Measurements from ENCODE around the gene UBXN2A.
A peak's percentile ranks its signal among the peaks of the same experiment; 100 is the strongest.

UBXN2A gene, protein sequence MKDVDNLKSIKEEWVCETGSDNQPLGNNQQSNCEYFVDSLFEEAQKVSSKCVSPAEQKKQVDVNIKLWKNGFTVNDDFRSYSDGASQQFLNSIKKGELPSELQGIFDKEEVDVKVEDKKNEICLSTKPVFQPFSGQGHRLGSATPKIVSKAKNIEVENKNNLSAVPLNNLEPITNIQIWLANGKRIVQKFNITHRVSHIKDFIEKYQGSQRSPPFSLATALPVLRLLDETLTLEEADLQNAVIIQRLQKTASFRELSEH

DNA sequence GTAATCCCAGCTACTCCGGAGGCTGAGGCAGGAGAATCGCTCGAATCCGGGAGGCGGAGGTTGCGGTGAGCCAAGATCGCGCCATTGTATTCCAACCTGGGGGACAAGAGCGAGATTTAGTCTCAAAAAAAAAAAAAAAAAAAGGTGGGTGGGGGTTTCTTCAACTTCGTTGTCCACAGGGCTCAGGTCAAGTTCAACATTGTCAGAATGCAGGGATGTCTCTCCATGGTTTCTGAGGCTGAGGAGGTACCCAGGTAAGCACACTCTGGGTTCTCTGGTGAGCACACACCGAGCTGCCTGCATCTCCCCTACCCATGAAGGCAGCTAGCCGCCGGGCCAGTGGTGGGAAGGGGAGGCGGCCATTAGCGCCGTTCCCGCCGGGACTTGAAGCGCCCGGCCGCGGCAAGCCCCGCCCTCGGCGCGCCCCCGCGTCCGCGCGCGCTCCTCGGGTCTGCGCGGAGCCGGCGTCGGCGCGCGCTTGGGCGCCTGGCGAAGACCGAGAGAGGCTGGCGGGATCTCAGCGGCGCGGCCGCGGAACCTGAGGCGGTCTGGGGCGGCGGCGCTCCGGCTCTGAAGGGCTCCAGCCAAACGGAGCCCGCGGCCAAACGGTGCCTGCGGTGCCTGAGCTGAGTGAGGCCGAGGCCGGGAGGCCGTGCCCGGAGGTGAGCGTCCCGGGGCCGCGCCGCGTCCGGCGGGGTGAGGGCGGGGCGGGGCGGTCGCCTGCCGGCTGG, at the start of gene UBXN2A:
TSS of gene UBXN2A (plus strand) at position 477 of the 731 bp plus-strand sequence. CDS start 17,852 bp downstream, outside the sequence.
- DNase-seq, result peak; percentile 86

DNA sequence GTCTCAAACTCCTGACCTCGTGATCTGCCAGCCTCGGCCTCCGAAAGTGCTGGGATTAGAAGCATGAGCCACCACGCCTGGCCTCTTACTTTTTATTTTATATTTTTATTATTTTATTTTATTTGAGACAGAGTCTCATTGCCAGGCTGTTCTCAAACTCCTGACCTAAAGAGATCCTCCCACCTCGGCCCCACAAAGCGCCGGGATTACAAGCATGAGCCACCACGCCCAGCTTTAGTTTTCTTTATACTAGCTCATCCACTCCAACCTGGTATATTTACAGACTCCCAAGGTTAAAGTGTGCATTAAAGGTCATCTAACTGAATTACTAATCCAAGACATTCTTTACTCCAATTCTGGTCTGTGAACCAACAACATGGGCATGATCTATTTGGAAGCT, 40.1 kb upstream of the UBXN2A start:
- DNase-seq, result no peak

DNA sequence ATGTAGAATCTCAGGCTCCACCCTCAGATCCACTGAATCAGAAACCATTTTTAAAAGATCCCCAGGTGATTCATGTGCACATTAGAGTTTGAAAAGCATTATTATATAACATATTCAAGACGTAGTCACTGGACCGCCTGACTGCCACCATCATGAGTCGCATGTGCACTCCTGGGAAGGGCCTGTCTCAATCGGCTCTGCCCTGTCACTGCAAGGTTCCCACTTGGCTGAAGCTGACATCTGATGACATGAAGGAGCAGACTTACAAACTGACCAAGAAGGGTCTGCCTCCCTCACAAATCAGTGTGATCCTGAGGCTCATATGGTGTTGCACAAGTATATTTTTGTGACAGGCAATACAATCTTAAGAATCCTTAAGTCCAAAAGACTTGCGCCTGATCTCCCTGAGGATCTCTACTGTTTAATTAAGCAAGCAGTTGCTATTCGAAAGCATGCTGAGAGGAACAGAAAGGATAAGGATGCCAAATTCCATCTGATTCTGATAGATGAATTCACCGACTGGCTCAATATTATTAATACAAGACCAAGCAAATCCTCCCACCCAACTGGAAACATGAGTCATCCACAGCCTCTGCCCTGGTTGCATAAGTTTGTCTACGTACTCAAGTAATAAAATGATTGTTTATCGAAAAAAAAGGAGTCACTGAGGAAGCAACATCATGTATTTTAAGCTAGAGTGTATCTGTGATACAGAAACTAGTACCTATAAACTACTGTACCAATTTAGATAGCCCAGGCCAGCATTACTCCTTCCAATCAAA, 39.5 kb upstream of the UBXN2A start:
- DNase-seq, result peak; percentile 80

DNA sequence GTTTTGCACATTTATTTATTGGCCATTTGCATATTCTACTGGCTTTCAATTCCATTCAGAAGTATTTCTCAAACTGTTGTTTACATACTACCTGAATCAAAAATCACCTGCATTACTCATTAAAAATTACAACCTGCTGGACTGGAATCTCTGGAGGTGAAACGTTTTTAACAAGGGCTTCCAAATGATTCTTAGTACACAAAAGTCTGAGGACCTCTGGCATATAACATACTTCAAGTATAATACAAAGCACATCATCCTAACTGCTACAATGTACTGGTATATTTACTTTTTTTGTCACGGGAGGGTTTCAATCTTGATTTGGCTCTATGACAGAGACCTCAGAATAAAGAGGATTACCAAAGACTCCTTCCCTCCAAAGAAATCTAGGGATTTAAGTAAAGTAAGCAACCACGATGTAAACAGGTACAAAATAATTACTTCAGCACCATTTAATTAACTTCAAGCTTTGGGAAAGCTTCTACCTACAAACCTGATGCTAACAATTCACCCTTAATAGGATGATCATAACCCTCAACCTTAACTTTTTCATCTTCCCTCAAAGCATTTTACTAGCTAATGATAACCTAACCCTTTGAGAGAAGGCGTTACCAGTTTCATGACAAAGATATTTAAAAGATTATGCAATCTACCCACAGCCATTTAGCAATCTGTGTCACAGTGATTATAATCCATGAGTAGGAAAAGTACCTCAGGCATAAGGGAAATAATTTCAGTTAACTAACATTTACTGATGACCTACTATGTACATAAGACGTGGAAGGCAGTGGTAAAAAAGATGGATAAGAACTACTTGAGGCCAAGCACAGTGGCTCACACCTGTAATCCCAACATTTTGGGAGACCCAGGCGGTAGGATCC, 38.1 kb upstream of the UBXN2A start:
- peak; percentile 38 for DNase-seq

DNA sequence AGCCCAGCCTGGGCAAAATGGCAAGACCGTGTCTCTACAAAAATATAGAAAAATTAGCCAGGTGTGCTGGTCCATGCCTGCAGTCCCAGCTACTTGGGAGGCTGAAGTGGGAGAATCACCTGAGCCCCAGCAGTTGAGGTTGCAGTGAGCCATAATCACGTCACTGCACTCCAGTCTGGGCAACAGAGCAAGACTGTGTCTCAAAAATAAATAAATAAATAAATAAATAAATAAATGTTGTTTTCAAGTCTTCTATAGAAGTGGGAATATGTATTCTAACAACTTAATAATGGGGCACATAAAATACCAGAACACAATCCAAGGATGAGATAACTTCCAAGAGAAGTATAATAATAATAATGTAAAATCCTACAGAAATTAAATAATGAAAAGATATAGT, 37.2 kb upstream of the UBXN2A start:
- DNase-seq, result no peak

DNA sequence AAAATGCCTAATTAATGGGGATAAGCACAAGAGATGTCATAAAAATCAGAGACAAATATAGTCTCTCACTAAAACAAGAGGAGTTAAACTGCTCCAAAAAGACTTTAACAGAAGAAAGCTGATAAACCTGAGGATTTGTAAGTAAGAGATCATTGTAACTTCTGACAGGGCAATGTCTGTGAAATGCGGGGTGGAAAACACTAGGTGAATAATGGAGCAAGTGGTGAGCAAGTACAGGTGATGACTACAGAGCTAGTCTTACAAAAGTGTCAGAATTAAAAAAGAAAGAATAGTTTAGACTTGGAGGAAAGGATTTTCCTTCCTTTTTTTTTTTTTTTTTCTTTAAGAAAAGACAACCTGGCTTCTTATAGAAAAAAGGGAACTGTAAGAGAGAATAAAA, 36.0 kb upstream of the UBXN2A start:
- DNase-seq, result no peak

DNA sequence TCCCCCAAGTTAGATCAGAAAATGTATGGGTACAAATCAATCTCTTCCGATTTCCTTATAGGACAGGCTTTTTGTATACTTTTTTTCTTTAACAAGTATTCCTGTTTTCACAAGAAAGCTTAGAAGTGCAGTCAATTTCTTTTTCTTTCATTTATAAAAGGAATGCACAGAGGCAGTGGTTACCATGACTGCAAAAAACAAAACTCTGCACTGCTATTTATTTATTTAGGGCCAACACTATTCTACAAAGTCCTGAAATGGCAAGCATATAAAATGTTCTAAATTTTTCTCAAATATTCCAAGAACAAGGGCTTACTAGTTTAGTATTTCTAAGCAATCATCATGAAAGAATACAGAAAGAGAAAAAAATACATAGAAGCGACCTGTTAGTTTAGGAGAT, 35.6 kb upstream of the UBXN2A start:
- DNase-seq, result peak; percentile 28

DNA sequence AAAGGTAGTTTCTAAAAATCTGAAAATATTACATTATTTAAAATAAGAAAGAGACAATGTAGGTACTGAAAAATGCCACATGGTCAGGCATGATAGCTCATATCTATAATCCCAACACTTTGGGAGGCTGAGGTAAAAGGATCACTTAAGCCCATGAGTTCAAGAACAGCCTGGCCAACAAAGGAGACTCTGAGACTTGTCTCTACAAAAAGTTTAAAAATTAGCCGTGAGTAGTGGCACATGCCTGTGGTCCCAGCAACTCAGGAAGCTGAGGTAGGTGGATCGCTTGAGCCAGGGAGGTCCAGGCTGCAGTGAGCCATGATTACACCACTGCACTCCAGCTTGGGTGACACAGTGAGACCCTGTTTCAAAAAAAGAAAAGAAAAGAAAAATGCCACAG, 35.1 kb upstream of the UBXN2A start:
- DNase-seq, result peak; percentile 33

DNA sequence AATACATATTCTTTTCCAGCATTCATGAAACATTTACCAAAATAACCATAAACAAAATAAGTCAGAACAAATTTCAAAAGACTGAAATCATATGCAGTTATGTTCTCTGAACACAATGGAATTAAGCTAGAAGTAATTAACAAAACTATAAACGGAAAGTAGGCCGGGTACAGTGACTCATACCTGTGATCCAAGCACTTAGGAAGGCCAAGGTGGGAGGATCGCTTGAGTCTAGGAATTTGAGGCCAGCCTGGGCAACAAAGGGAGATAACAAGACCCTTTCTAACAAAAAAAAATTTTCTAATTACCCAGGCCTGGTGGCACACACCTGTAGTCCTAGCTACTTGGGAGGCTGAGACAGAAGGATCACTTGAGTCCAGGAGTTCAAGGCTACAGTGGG, 28.2 kb upstream of the UBXN2A start:
- DNase-seq, result peak; percentile 41

DNA sequence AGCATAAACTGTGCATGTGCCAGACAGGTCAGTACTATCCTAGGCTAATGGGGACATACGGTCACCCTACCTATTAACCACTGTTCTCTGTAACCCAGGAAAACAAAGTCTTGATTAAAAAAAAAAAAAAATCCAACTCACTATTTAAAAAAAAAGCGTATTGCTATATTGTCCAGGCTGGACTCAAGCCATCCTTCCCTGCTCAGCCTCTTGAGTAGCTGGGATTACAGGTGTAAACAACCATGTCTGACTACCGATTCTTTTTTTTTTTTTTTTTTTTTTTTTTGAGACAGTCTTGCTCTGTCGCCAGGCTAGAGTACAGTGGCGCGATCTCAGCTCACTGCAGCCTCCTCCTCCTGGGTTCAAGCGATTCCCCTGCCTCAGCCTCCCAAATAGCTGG, 24.9 kb upstream of the UBXN2A start:
- no peak for DNase-seq

DNA sequence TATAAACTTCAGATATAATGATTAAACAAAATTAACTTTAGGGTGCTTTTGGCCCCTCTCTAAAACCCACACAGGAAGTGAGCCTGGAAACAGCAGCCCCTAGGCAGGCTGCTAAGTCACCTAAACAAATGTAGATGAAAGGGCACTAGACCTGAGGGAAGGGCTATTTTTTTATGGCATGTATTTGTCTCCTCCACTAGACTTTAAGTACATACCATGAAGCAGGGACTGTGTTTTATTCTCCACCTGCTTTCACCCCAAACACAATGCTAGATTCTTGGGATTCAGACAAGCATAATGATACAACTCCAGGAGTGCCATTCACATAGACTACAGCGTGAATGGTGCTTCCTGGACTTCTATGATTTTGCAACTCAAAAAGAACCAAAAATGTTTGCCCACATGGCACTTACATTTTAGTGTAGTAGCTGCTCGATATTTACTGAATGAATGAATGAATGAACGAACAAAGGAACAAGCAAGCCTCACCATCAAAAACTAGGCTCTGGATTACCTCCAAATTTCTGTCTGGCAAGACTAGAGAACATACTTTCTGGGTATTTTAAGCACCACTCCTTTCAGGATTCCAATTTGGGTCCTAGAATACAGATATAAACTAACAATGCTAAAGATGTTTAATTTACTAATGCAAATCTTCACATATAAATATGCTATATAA, 23.4 kb upstream of the UBXN2A start:
- no peak for DNase-seq

DNA sequence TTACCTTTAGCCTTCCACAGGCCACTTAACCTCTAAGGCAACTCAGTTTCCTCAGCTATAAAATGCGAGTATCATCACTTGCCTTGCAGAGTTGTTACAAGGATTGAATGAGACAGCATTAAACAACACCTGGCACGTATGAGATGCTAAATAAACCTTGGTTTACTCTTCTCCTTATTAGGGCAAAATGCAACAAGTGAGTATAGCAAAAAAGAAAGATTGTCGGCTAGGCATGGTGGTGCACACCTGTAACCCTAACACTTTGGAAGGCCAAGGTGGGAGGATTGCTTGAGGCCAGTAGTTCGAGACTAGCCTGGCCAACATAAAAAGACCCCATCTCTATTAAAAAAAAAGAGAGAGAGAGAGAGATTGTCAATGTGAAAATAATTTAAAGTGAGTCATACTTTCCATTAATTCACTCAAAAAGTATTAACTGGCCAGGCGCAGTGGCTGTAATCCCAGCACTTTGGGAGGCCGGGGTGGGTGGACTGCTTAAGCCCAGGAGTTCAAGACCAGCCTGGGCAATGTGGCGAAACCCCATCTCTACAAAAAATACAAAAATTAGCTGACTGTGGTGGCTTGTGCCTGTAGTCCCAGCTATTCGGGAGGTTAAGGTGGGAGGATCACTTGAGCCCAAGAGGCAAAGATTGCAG, 21.3 kb upstream of the UBXN2A start:
- peak; percentile 15 for DNase-seq

DNA sequence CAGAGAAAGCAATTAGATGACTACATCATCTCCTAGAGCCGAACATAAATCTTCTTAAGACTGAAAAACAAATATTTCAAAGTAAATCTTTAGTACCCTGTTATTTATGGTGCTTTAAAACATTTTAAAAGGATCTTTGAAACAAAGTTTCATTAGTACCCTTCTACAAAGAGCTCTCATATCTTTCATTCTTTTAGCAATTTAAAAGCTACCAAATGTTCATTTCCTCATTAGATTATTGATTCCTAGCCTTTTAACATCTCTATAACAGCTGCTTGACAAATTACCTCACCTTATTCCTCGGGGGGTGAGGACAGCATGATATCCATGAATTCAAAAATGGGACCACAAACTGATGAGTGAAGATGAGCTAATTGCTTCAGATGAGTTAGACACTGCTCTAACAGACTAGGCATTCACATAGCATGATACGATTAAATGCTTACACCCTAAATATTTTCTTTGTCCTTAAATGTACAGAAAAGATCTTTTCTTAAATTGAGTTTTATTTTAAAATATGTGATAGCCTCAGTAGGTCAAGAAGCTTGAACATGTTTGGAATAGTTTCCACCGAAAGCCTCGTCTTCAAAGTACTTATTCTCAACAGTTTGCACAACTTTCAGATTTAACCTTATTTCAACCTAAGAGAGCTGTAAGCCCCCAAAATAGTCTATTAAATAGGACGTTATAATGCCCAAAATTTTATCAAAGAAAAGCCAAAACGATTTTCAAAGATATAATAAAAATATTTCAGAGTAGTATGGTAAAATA, 15.5 kb upstream of the UBXN2A start:
- DNase-seq, result no peak

DNA sequence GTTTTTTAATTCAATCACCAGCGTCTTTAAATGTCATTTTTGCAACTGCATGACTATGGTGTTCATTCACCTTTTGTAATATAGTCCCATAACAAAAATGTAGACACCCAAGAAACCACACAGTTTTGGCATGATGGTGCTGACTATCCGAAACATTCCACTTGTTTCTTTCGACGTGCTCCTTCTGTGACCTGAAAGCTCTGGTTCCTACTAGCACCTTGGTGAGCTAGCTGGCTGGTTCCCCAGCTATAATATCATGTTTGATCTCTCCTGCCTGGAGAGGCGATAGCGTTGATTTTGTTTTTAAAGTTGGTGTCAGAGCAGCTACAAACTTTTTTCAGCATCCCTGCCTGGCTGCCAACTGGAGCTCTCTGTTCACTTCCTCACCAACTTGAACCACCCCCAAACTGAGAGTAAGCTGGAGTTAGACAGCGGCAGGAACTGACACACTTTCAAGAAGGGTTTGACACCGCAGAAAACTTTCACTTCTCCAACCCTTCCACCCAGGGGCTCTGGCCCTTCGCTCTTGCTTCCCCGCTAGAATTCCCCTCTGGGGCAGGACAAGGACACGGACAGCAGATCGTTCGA, 14.5 kb upstream of the UBXN2A start:
- peak; percentile 65 for DNase-seq

DNA sequence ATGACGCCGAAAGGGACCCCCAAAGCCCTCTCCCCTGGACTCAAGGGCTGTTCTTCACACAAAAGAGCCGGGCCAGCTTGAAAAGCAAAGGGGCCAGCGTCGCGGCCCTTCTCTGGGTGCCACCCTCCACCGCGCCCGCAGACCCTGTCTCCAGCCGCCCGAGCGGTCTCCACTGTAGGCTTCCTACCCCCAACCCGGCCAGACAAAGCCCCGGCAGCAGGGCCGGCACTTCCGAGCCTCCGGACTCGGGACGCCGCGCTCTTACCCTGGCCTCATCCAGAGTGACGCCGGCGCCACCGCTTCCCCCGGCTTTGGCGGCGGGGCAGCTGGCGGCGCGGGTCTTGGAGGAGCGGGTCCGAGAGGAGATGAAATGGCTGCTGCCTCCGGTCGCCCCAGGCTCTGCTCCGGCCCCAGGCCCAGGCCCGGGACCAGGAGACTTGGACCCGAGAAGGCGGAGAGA, 13.9 kb upstream of the UBXN2A start:
- DNase-seq, result peak; percentile 24

DNA sequence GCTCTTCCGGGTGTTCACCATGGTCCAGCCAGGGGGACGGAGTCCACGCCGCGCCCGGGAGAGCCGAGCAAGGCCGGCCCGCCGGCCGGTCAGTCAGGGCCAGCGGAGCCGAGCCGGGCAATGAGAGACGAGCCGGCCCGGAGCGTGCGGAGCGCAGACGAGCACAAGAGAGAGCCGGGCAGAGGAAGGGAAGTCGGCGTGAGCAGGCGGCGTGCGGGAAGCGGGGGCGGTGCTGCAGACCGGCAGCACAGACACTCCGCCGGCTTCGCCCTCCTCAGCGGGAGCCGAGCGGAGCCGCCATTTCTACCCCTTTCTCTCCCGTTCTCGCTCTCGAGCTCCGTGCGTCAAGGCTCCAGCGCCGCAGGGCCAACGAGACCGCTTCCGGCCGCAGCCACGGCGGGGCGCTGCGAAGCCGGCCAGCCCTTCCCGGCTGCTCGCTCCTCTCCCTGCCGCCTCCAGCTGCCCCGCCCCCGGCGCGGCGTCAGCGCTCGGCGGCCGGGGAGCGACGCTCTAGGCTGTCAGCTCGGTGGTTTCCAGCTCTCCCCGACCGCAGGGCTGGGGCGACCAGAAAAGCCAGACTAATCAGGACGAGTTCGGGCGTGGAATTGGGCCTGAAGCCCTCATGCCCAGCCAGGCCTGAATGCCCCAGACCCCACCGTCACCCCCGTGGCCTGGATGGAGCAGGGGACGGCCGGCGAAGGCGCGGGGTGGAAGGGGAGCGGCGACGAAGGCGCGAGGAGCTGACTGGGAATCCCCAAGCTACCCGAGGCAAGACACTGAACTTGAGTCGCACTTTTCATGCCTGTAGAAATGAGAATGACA, 13.3 kb upstream of the UBXN2A start, which contains the start of gene ATAD2B:
TSS of gene ATAD2B (minus strand) at position 374 of the 822 bp plus-strand sequence. CDS start at position 21, 353 bp downstream.
- peak; percentile 95 for DNase-seq

DNA sequence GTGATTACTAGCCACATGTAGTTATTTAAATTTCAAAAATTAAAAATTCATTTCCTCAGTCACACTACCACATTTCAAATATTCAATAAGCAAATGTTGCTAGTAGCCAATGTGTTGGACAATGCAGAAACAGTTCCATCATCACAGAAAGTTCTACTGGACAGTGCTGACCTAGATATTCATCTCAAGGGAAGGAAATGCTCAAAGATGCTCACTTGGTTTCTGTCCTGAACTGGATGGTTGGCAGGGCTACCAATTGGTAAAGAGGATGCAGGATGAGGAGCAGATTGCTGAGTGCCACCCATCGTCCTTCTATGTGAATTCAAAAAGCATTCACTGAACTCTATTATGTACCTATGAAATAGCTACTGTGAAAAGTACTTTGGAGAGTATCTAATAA, 6.0 kb upstream of the UBXN2A start:
- DNase-seq, result no peak

DNA sequence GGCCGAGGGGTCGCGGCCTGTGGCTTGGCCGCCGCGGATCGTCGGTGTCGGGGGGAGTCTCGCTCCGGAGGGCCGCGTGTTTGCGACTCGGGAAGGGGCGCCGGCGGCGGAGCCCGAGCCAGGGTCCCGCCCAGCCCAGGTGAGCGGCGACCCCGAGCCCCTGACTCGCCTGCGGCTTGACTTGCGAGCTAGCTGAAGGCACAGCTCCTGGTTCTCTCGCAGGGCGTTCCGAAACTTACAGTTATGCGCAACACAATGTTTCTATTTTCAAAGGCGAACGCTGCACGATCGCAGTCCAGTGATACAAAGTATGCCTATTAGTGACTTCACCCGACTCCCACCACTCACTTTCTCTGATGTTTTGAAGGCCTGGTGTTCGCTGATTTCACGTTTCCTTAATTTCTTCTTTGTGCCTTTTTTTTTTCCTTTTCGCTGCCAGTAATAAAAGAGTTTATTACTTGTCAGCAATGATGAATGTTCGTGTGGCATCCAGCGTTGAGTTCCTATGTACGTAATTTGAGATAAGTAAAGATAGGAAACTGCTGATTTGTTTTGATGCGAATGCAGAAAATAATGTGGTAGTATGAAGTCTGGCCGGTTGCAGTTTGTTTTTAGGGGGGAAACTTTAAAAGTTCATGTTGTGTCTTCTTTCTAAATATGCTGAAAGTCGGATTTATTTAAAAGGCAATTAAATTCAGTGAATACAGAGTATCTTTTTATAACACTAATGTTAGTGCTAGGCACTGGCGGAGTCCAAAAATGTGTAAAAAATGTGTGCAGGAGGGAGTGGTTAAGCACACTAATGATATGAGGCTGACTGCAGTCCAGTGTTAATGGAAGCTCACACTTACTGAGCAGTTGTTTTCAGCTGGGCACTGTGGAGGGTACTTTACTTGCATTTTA, 706 bp downstream of the UBXN2A start:
- DNase-seq, result peak; percentile 39
